GM23338 (cell line): ENCODE data around the gene CLDN1. TPM values are rescaled to one million over a fixed set of nuclear protein-coding genes. Genes with fewer than 3 reads are reported as not detected.

Experiments used
- ATAC-seq: fragments of 200-7000 bp; cut with Tn5 transposase; 3 replicates; pipeline ENCODE4 v1.9.1; 2020
- DNase-seq: peaks from one replicate; pipeline ENCODE4 v3.0.0-alpha.2; 2015; ENCODE audit warnings: low spot score
- H2AFZ ChIP-seq: fragments of 200-600 bp; sonication (generic); 2 replicates; pipeline ENCODE4 v1.8.0; 2016; ENCODE audit warnings: antibody characterized with exemption, mild to moderate bottlenecking, moderate library complexity
- H3F3A ChIP-seq: fragments of 200-600 bp; sonication (generic); replicated peaks from 2 replicates; pipeline ENCODE4 v1.8.0; 2017; ENCODE audit warnings: antibody characterized with exemption, mixed run types, low read depth
- H3K27ac ChIP-seq: fragments of 200-600 bp; sonication (generic); 2 replicates; pipeline ENCODE4 v1.6.1; 2016; ENCODE audit warnings: low read depth
- H3K27me3 ChIP-seq: fragments of 200-600 bp; sonication (generic); 2 replicates; pipeline ENCODE4 v1.8.0; 2016; ENCODE audit warnings: mild to moderate bottlenecking, mixed run types, moderate library complexity; ENCODE audit not compliant: insufficient read depth
- H3K36me3 ChIP-seq: fragments of 200-600 bp; sonication (generic); 2 replicates; pipeline ENCODE4 v1.8.0; 2016; ENCODE audit warnings: mild to moderate bottlenecking; ENCODE audit not compliant: insufficient read depth
- H3K4me1 ChIP-seq: fragments of 200-600 bp; sonication (generic); 2 replicates; pipeline ENCODE4 v1.8.0; 2016; ENCODE audit warnings: mild to moderate bottlenecking, moderate library complexity; ENCODE audit not compliant: insufficient read depth
- H3K4me2 ChIP-seq: fragments of 200-600 bp; sonication (generic); 2 replicates; pipeline ENCODE4 v1.7.1; 2017; ENCODE audit warnings: mixed run types
- H3K4me3 ChIP-seq: fragments of 200-600 bp; sonication (generic); 2 replicates; pipeline ENCODE4 v1.6.1; 2016; ENCODE audit warnings: mixed run types
- H3K79me2 ChIP-seq: fragments of 200-600 bp; sonication (generic); replicated peaks from 2 replicates; pipeline ENCODE4 v1.8.0; 2017; ENCODE audit warnings: mild to moderate bottlenecking; ENCODE audit not compliant: insufficient read depth
- H3K9me2 ChIP-seq: fragments of 200-600 bp; sonication (generic); 2 replicates; pipeline ENCODE4 v1.8.0; 2017; ENCODE audit not compliant: insufficient read depth
- H4K20me1 ChIP-seq: fragments of 200-600 bp; sonication (generic); replicated peaks from 2 replicates; pipeline ENCODE4 v1.8.0; 2017; ENCODE audit warnings: mild to moderate bottlenecking; ENCODE audit not compliant: insufficient read depth
- H3K27ac Mint-ChIP-seq: 2 replicates; pipeline ENCODE4 v1.8.0; 2020; ENCODE audit warnings: inconsistent platforms, mild to moderate bottlenecking, moderate library complexity, mixed read lengths
- H3K27me3 Mint-ChIP-seq: 3 replicates; pipeline ENCODE4 v1.8.0; 2022; ENCODE audit warnings: low read depth, mild to moderate bottlenecking, moderate library complexity, mixed read lengths, inconsistent platforms; ENCODE audit not compliant: insufficient read depth, poor library complexity
- H3K36me3 Mint-ChIP-seq: 3 replicates; pipeline ENCODE4 v1.8.0; 2021; ENCODE audit warnings: low read depth, mild to moderate bottlenecking, inconsistent platforms, moderate library complexity, mixed read lengths
- H3K4me1 Mint-ChIP-seq: 3 replicates; pipeline ENCODE4 v1.8.0; 2020; ENCODE audit warnings: mild to moderate bottlenecking, inconsistent platforms, mixed read lengths
- H3K4me3 Mint-ChIP-seq: 3 replicates; pipeline ENCODE4 v1.8.0; 2021; ENCODE audit warnings: moderate library complexity, mild to moderate bottlenecking, inconsistent platforms, mixed read lengths
- H3K9me3 Mint-ChIP-seq: 3 replicates; pipeline ENCODE4 v1.8.0; 2020; ENCODE audit warnings: moderate library complexity, mild to moderate bottlenecking, inconsistent platforms, mixed read lengths
- CREB1 ChIP-seq: fragments of 250-450 bp; sonication (Bioruptor Pico); IDR thresholded peaks from 2 replicates; pipeline ENCODE4 v1.5.0; 2020; ENCODE audit warnings: low read depth, mild to moderate bottlenecking, moderate library complexity
- EZH2 ChIP-seq: fragments of 200-600 bp; sonication (generic); IDR thresholded peaks from one replicate; pipeline ENCODE4 v1.8.0; 2017; ENCODE audit warnings: antibody characterized with exemption, mild to moderate bottlenecking, low read depth; ENCODE audit not compliant: unreplicated experiment
- EZH2phosphoT487 ChIP-seq: fragments of 200-600 bp; sonication (generic); IDR thresholded peaks from one replicate; pipeline ENCODE4 v1.8.1; 2018; ENCODE audit warnings: antibody characterized with exemption; ENCODE audit not compliant: unreplicated experiment
- JUNB ChIP-seq: IDR thresholded peaks from one replicate; pipeline ENCODE4 v1.6.1; 2016; ENCODE audit warnings: antibody characterized with exemption; ENCODE audit not compliant: unreplicated experiment
- NANOG ChIP-seq: IDR thresholded peaks from 2 replicates; pipeline ENCODE4 v1.6.1; 2016; ENCODE audit warnings: antibody characterized with exemption, borderline replicate concordance
- POLR2AphosphoS5 ChIP-seq: IDR thresholded peaks from 2 replicates; pipeline ENCODE4 v1.6.1; 2016; ENCODE audit warnings: antibody characterized with exemption, low read depth
- STAT1 ChIP-seq: IDR thresholded peaks from one replicate; pipeline ENCODE4 v1.6.1; 2016; ENCODE audit warnings: antibody characterized with exemption; ENCODE audit not compliant: unreplicated experiment
- ZNF114 ChIP-seq: fragments of 250-450 bp; sonication (Bioruptor Pico); IDR thresholded peaks from 2 replicates; pipeline ENCODE4 v1.5.0; 2020; ENCODE audit warnings: mild to moderate bottlenecking, moderate library complexity
- ZNF331 ChIP-seq: fragments of 250-450 bp; sonication (Bioruptor Pico); IDR thresholded peaks from 2 replicates; pipeline ENCODE4 v1.5.0; 2020; ENCODE audit warnings: low read depth, mild to moderate bottlenecking, moderate library complexity
- polyA plus RNA-seq: library from polyadenylated mRNA; unstranded; fragments of >200 nt; fragmentation: Nextera tagmentation; extraction: Ambion mirVana; gene quantifications from 2 replicates; pipeline ENCODE4 v1.2.1, GENCODE V29; 2016
- total RNA-seq: library from RNA; depleted of rRNA; stranded (reverse); fragments of >200 nt; shearing (Covaris generic); gene quantifications from 2 replicates; pipeline ENCODE4 v1.2.3, GENCODE V29; 2014
- TF ChIP-seq, protein P1 (sequence below): IDR thresholded peaks from one replicate; pipeline ENCODE4 v1.6.1; 2018; ENCODE audit warnings: antibody characterized with exemption; ENCODE audit not compliant: unreplicated experiment
- TF ChIP-seq, protein P2 (sequence below): IDR thresholded peaks from 2 replicates; pipeline ENCODE4 v1.6.1; 2016; ENCODE audit warnings: antibody characterized with exemption
- TF ChIP-seq, protein P3 (sequence below), 2 experiments: fragments of 200-600 bp in 1 of 2; sonication (generic) in 1 of 2; conservative IDR thresholded peaks; 2 replicates each; pipeline versions ENCODE4 v1.5.1 to v1.6.1; 2016 to 2017; ENCODE audit warnings: antibody characterized with exemption in 2 of 2, low read depth in 2 of 2, mild to moderate bottlenecking in 2 of 2, moderate library complexity in 1 of 2
- TF ChIP-seq, protein P4 (sequence below): fragments of 250-450 bp; sonication (Bioruptor Pico); IDR thresholded peaks from 2 replicates; pipeline ENCODE4 v1.5.0; 2020; ENCODE audit warnings: mild to moderate bottlenecking, moderate library complexity

CLDN1 gene
- total and polyA plus RNA-seq, 2 experiments from 2014 or later = 2.5 to 4.6 TPM

DNA sequence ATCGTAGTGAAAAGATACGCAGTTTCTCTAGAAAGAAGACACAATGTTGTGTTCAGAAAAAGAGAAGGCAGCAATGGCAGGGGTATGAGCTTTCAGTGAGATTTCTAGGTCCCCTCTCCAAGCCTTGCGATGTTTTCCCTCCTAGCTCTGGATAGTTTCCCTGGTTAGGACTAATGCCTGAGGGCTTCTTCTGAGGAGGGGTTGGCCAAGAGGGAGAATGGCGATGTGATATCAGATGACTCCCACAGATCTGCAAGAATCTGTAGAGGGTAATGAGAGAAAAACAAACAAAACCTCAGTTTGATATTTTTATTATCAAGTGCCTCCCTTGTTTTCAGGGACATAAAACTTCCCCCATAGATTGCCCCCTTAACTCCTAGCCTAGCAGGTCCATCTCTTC, 4.1 kb upstream of the CLDN1 start:
- Mint-ChIP-seq H3K27ac (0 out of 2 replicates have a peak overlapping the region, but pooled peaks have one; percentile 23), H3K27me3 (peaks cover 15% of the 10 kb centered on the region), H3K36me3 (no peaks in the 10 kb centered on the region), H3K9me3 (no peaks in the 10 kb centered on the region), H3K4me3 (no peak overlapping the region), H3K4me1 (peaks cover 27% of the 10 kb centered on the region)
- Histone ChIP-seq H2AFZ (peak overlapping the region; percentile 52; the same call in 1 of the 2 replicates), H3F3A (no peaks in the 10 kb centered on the region), H3K4me3 (no peak overlapping the region), H3K27ac (no peak overlapping the region), H3K4me2 (peak overlapping the region; percentile 3; the same call in 1 of the 2 replicates), H4K20me1 (no peaks in the 10 kb centered on the region; the same call in 1 of the 2 replicates), H3K36me3 (no peaks in the 10 kb centered on the region), H3K27me3 (peaks cover 14% of the 10 kb centered on the region), H3K9me2 (no peaks in the 10 kb centered on the region), H3K79me2 (no peaks in the 10 kb centered on the region), H3K4me1 (peaks cover 29% of the 10 kb centered on the region)
- DNase-seq (no peak), ATAC-seq (no peak)
- TF ChIP-seq ZNF331 (no peak), CREB1 (CRISPR knock-in tag) (no peak), JUNB (no peak), EZH2 (no peak), POLR2AphosphoS5 (no peak), ZNF114 (CRISPR knock-in tag) (no peak), EZH2phosphoT487 (no peak), NANOG (no peak), STAT1 (no peak)
- TF ChIP-seq, protein P1, sequence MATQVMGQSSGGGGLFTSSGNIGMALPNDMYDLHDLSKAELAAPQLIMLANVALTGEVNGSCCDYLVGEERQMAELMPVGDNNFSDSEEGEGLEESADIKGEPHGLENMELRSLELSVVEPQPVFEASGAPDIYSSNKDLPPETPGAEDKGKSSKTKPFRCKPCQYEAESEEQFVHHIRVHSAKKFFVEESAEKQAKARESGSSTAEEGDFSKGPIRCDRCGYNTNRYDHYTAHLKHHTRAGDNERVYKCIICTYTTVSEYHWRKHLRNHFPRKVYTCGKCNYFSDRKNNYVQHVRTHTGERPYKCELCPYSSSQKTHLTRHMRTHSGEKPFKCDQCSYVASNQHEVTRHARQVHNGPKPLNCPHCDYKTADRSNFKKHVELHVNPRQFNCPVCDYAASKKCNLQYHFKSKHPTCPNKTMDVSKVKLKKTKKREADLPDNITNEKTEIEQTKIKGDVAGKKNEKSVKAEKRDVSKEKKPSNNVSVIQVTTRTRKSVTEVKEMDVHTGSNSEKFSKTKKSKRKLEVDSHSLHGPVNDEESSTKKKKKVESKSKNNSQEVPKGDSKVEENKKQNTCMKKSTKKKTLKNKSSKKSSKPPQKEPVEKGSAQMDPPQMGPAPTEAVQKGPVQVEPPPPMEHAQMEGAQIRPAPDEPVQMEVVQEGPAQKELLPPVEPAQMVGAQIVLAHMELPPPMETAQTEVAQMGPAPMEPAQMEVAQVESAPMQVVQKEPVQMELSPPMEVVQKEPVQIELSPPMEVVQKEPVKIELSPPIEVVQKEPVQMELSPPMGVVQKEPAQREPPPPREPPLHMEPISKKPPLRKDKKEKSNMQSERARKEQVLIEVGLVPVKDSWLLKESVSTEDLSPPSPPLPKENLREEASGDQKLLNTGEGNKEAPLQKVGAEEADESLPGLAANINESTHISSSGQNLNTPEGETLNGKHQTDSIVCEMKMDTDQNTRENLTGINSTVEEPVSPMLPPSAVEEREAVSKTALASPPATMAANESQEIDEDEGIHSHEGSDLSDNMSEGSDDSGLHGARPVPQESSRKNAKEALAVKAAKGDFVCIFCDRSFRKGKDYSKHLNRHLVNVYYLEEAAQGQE = no peak
- TF ChIP-seq, protein P2, sequence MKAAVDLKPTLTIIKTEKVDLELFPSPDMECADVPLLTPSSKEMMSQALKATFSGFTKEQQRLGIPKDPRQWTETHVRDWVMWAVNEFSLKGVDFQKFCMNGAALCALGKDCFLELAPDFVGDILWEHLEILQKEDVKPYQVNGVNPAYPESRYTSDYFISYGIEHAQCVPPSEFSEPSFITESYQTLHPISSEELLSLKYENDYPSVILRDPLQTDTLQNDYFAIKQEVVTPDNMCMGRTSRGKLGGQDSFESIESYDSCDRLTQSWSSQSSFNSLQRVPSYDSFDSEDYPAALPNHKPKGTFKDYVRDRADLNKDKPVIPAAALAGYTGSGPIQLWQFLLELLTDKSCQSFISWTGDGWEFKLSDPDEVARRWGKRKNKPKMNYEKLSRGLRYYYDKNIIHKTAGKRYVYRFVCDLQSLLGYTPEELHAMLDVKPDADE = no peak
- TF ChIP-seq, protein P3, sequence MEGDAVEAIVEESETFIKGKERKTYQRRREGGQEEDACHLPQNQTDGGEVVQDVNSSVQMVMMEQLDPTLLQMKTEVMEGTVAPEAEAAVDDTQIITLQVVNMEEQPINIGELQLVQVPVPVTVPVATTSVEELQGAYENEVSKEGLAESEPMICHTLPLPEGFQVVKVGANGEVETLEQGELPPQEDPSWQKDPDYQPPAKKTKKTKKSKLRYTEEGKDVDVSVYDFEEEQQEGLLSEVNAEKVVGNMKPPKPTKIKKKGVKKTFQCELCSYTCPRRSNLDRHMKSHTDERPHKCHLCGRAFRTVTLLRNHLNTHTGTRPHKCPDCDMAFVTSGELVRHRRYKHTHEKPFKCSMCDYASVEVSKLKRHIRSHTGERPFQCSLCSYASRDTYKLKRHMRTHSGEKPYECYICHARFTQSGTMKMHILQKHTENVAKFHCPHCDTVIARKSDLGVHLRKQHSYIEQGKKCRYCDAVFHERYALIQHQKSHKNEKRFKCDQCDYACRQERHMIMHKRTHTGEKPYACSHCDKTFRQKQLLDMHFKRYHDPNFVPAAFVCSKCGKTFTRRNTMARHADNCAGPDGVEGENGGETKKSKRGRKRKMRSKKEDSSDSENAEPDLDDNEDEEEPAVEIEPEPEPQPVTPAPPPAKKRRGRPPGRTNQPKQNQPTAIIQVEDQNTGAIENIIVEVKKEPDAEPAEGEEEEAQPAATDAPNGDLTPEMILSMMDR (conservative IDR thresholded peaks at IDR 0.05; ENCODE audit: low read depth in 2 of 2) = no peak
- TF ChIP-seq, protein P4, sequence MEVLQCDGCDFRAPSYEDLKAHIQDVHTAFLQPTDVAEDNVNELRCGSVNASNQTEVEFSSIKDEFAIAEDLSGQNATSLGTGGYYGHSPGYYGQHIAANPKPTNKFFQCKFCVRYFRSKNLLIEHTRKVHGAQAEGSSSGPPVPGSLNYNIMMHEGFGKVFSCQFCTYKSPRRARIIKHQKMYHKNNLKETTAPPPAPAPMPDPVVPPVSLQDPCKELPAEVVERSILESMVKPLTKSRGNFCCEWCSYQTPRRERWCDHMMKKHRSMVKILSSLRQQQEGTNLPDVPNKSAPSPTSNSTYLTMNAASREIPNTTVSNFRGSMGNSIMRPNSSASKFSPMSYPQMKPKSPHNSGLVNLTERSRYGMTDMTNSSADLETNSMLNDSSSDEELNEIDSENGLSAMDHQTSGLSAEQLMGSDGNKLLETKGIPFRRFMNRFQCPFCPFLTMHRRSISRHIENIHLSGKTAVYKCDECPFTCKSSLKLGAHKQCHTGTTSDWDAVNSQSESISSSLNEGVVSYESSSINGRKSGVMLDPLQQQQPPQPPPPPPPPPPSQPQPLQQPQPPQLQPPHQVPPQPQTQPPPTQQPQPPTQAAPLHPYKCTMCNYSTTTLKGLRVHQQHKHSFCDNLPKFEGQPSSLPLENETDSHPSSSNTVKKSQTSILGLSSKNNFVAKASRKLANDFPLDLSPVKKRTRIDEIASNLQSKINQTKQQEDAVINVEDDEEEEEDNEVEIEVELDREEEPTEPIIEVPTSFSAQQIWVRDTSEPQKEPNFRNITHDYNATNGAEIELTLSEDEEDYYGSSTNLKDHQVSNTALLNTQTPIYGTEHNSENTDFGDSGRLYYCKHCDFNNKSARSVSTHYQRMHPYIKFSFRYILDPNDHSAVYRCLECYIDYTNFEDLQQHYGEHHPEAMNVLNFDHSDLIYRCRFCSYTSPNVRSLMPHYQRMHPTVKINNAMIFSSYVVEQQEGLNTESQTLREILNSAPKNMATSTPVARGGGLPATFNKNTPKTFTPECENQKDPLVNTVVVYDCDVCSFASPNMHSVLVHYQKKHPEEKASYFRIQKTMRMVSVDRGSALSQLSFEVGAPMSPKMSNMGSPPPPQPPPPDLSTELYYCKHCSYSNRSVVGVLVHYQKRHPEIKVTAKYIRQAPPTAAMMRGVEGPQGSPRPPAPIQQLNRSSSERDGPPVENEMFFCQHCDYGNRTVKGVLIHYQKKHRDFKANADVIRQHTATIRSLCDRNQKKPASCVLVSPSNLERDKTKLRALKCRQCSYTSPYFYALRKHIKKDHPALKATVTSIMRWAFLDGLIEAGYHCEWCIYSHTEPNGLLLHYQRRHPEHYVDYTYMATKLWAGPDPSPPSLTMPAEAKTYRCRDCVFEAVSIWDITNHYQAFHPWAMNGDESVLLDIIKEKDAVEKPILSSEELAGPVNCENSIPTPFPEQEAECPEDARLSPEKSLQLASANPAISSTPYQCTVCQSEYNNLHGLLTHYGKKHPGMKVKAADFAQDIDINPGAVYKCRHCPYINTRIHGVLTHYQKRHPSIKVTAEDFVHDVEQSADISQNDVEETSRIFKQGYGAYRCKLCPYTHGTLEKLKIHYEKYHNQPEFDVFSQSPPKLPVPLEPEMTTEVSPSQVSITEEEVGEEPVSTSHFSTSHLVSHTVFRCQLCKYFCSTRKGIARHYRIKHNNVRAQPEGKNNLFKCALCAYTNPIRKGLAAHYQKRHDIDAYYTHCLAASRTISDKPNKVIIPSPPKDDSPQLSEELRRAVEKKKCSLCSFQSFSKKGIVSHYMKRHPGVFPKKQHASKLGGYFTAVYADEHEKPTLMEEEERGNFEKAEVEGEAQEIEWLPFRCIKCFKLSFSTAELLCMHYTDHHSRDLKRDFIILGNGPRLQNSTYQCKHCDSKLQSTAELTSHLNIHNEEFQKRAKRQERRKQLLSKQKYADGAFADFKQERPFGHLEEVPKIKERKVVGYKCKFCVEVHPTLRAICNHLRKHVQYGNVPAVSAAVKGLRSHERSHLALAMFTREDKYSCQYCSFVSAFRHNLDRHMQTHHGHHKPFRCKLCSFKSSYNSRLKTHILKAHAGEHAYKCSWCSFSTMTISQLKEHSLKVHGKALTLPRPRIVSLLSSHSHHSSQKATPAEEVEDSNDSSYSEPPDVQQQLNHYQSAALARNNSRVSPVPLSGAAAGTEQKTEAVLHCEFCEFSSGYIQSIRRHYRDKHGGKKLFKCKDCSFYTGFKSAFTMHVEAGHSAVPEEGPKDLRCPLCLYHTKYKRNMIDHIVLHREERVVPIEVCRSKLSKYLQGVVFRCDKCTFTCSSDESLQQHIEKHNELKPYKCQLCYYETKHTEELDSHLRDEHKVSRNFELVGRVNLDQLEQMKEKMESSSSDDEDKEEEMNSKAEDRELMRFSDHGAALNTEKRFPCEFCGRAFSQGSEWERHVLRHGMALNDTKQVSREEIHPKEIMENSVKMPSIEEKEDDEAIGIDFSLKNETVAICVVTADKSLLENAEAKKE (CRISPR knock-in tag) = no peak
